GM23248 (cell line): ENCODE results near the gene CABP2. TPM values are rescaled to one million over a fixed set of nuclear protein-coding genes. Genes with fewer than 3 reads are reported as not detected.

Experiments
- DNase-seq: peaks from one replicate; pipeline ENCODE4 v3.0.0-alpha.2; 2015
- H2AFZ ChIP-seq: fragments of 200-600 bp; sonication (generic); 2 replicates; pipeline ENCODE4 v1.6.1; 2016; ENCODE audit warnings: antibody characterized with exemption
- H3F3A ChIP-seq: fragments of 200-600 bp; sonication (generic); 2 replicates; pipeline ENCODE4 v1.6.1; 2016; ENCODE audit warnings: mild to moderate bottlenecking, antibody characterized with exemption, mixed run types; ENCODE audit not compliant: insufficient read depth
- H3K27ac ChIP-seq: fragments of 200-600 bp; sonication (generic); 2 replicates; pipeline ENCODE4 v1.5.1; 2016; ENCODE audit warnings: mild to moderate bottlenecking
- H3K27me3 ChIP-seq: fragments of 200-600 bp; sonication (generic); replicated peaks from 2 replicates; pipeline ENCODE4 v1.6.1; 2016; ENCODE audit warnings: mild to moderate bottlenecking; ENCODE audit not compliant: insufficient read depth
- H3K36me3 ChIP-seq: fragments of 200-600 bp; sonication (generic); 2 replicates; pipeline ENCODE4 v1.6.1; 2016; ENCODE audit warnings: low read depth, mild to moderate bottlenecking
- H3K4me1 ChIP-seq: fragments of 200-600 bp; sonication (generic); 2 replicates; pipeline ENCODE4 v1.6.1; 2016; ENCODE audit warnings: mild to moderate bottlenecking; ENCODE audit not compliant: insufficient read depth
- H3K4me2 ChIP-seq: fragments of 200-600 bp; sonication (generic); one replicate; pipeline ENCODE4 v1.6.1; 2016; ENCODE audit warnings: mild to moderate bottlenecking; ENCODE audit not compliant: unreplicated experiment
- H3K4me3 ChIP-seq: fragments of 200-600 bp; sonication (generic); 2 replicates; pipeline ENCODE4 v1.5.1; 2016; ENCODE audit warnings: mild to moderate bottlenecking
- H3K79me2 ChIP-seq: fragments of 200-600 bp; sonication (generic); 2 replicates; pipeline ENCODE4 v1.6.1; 2016; ENCODE audit warnings: mild to moderate bottlenecking; ENCODE audit not compliant: insufficient read depth
- H3K9ac ChIP-seq: fragments of 200-600 bp; sonication (generic); 2 replicates; pipeline ENCODE4 v1.6.1; 2016; ENCODE audit warnings: mild to moderate bottlenecking
- H3K9me2 ChIP-seq: fragments of 200-600 bp; sonication (generic); 2 replicates; pipeline ENCODE4 v1.6.1; 2016; ENCODE audit warnings: mixed run types, mild to moderate bottlenecking, moderate library complexity; ENCODE audit not compliant: insufficient read depth
- H3K9me3 ChIP-seq: fragments of 200-600 bp; sonication (generic); one replicate; pipeline ENCODE4 v1.6.1; 2017; ENCODE audit warnings: low read depth
- H4K20me1 ChIP-seq: fragments of 200-600 bp; sonication (generic); 2 replicates; pipeline ENCODE4 v1.6.0; 2016; ENCODE audit not compliant: insufficient read depth
- EZH2 ChIP-seq: fragments of 200-600 bp; sonication (generic); IDR thresholded peaks from 2 replicates; pipeline ENCODE4 v1.6.1; 2018; ENCODE audit warnings: antibody characterized with exemption, mild to moderate bottlenecking; ENCODE audit not compliant: insufficient read depth, poor library complexity, severe bottlenecking
- EZH2phosphoT487 ChIP-seq: fragments of 200-600 bp; sonication (generic); IDR thresholded peaks from 2 replicates; pipeline ENCODE4 v1.6.1; 2018; ENCODE audit warnings: antibody characterized with exemption, moderate library complexity, mild to moderate bottlenecking, low read depth; ENCODE audit not compliant: insufficient read depth
- WGBS, 2 experiments: methylation state at CpG; one replicate each; pipeline ENCODE4 v1.1.6; 2015 to 2017; ENCODE audit warnings: low lambda C conversion rate in 2 of 2, low coverage in 1 of 2; ENCODE audit errors: missing lambda C conversion rate in 2 of 2; 5-methylcytosine and 5-hydroxymethylcytosine counted together
- in situ Hi-C: fragments of 300-500 bp; cut with MboI; formaldehyde crosslinking; loops from 2 replicates; pipeline ENCODE4 v1.15.0; 2020
- polyA plus RNA-seq: library from polyadenylated mRNA; unstranded; fragments of >200 nt; fragmentation: Nextera tagmentation; extraction: Ambion mirVana; gene quantifications from 2 replicates; pipeline ENCODE4 v1.2.1, GENCODE V29; 2016
- total RNA-seq: library from RNA; depleted of rRNA; stranded (reverse); fragments of >200 nt; shearing (Covaris generic); gene quantifications from 2 replicates; pipeline ENCODE4 v1.2.3, GENCODE V29; 2014

Gene CABP2
- total and polyA plus RNA-seq, 2 experiments from 2014 or later, result not detected

DNA sequence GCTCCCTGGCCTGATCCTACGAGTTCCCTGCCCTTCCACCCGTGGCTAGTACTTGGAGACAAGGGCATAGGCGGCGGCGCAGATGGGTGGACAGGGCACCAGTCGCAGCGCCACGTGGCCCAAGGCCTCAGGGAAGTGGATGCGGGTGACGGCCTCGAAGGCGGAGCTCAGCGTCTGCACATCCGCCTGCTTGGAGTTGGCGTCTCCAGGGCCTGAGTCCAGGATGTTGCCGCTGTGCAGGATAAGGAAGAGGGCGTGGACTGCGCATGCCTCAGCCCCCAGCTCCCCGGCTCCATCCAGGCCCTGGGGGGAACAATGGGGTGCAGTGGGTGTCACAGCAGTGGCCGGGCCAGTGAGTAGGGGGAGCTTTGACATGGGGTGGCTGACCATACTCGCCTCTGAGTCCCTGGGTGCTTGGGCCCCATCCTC is 24.7 kb downstream of the CABP2 start:
- WGBS, 2 experiments, result 93 to 95% methylated on average over 18 to 21 of the region's 21 CpGs
- Histone ChIP-seq H3K9me3 (no peaks in the 10 kb centered on the region), H2AFZ (no peak overlapping the region), H3K4me3 (no peak overlapping the region), H3K4me2 (no peak overlapping the region), H4K20me1 (no peaks in the 10 kb centered on the region), H3F3A (no peaks in the 10 kb centered on the region), H3K27me3 (no peaks in the 10 kb centered on the region), H3K27ac (no peak overlapping the region), H3K4me1 (no peaks in the 10 kb centered on the region), H3K9ac (no peak overlapping the region), H3K36me3 (no peaks in the 10 kb centered on the region), H3K9me2 (no peaks in the 10 kb centered on the region), H3K79me2 (no peaks in the 10 kb centered on the region)
- in situ Hi-C loops, result no loop called here
- TF ChIP-seq EZH2phosphoT487, result no peak
- no peak for TF ChIP-seq EZH2
- no peak for DNase-seq

DNA sequence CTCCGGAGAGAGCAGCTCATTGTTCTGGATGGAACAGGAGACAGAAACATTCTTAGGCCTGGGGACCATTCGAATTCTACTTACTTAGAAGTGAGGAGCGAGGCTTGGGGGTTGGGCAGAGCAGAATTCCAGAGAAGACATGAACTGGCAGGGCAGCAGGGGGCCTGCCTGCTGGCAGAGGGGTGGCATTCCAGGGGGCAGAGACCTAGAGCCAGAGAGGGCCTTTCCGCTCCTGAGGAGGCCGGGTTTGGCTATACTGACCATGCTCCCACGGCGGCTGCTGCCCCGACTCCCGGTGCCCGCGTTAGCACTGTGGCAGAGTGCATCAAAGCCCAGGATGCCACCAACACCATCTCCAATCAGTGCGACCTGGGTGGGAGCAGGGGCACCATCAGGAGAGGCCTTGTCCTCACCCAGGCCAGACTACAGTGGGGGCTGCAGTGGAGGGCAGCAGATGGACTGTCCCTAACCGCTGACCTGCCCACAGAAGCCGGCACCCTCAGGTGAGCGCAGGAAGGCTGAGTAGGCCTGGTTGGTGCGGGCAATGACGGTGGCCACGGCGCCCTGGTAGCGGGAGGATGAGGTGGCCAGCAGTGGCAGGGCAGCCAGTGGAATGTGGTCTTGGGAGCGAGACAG is 25.5 kb downstream of the CABP2 start:
- no peaks in the 10 kb centered on the region for H3K9me2 ChIP-seq
- TF ChIP-seq EZH2phosphoT487 (no peak), EZH2 (no peak)
- H3K36me3 ChIP-seq, result no peaks in the 10 kb centered on the region
- no peak overlapping the region for H2AFZ ChIP-seq
- no peak overlapping the region for H3K27ac ChIP-seq
- no peaks in the 10 kb centered on the region for H3K4me1 ChIP-seq
- no peak overlapping the region for H3K4me3 ChIP-seq
- no peaks in the 10 kb centered on the region for H4K20me1 ChIP-seq
- 95% methylated on average over 21 of the region's 21 CpGs for WGBS, 2 experiments
- H3K27me3 ChIP-seq, result no peaks in the 10 kb centered on the region
- no peak overlapping the region for H3K9ac ChIP-seq
- H3K79me2 ChIP-seq, result no peaks in the 10 kb centered on the region
- H3F3A ChIP-seq, result no peaks in the 10 kb centered on the region
- H3K9me3 ChIP-seq, result no peaks in the 10 kb centered on the region
- in situ Hi-C loops, result no loop called here
- DNase-seq, result no peak
- no peak overlapping the region for H3K4me2 ChIP-seq

DNA sequence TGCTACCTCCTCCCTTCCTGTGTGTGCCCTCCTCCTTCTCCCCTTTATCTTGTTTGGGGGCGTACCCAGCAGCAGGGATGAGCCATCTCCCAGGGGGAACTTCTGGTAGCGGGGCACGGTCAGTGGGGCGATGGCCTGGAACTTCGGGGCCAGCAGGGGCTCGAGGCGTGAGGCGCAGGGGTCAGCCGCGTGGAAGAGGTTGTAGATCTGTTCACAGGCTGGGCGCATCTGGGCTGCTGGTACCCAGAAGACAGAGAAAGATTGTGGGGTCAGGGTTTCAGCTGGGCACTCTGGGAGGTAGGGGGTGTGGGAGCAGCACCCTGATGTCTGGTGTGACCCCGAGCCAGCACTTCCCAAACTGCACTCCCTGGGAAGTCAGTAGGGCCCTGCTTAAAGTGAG is 27.1 kb downstream of the CABP2 start:
- in situ Hi-C loops, result no loop called here
- Histone ChIP-seq H3K4me2 (no peak overlapping the region), H4K20me1 (no peaks in the 10 kb centered on the region), H3K9me3 (no peaks in the 10 kb centered on the region), H3K36me3 (no peaks in the 10 kb centered on the region), H3K4me3 (no peak overlapping the region), H2AFZ (no peak overlapping the region), H3K4me1 (no peaks in the 10 kb centered on the region), H3F3A (no peaks in the 10 kb centered on the region), H3K9ac (no peak overlapping the region), H3K79me2 (no peaks in the 10 kb centered on the region), H3K27ac (no peak overlapping the region), H3K27me3 (no peaks in the 10 kb centered on the region), H3K9me2 (no peaks in the 10 kb centered on the region)
- TF ChIP-seq EZH2phosphoT487, result no peak
- no peak for TF ChIP-seq EZH2
- 96 to 98% methylated on average over 10 to 12 of the region's 12 CpGs for WGBS, 2 experiments
- DNase-seq, result no peak

DNA sequence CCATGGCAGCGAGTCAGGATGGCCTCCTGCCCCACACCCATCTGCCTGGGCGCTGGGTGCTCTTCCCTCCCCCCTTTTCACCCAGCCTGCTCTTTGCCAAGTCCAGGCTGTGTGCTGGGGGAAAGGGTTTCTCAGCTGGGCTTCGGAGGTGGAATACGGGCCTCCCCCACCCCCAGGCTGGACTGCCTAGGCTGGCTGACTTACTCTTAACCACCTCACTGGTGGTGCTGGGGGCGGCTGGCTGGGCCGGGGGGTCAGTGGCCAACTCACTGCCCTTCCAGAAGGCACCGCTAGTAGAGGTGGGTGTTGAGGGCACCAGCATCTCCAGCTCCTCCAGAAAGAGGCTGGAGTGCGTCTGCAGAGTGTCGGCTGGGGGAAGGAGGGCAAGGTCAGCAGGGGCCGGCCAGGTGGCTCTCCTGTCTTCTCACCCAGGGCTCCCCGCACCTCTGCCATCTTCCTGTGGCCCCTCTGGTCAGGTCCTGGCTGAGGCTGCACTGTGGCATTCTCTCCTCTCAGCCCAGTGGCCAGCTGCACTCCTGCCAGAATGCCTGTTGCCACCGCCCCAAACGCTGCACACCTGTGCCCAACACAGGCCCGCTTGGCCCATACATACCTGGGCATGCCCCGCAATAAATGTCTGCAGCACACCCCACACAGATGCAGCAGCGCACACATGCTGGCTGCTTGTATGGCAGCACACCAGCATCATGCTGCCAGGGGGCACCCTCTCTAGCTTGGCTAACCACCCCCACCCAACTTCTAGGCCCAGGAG is 27.8 kb downstream of the CABP2 start:
- Histone ChIP-seq H3K27me3 (no peaks in the 10 kb centered on the region), H3K9me3 (no peaks in the 10 kb centered on the region), H3F3A (no peaks in the 10 kb centered on the region), H3K4me3 (no peak overlapping the region), H2AFZ (no peak overlapping the region), H3K36me3 (no peaks in the 10 kb centered on the region), H3K9me2 (no peaks in the 10 kb centered on the region), H3K4me1 (no peaks in the 10 kb centered on the region), H3K27ac (no peak overlapping the region), H3K9ac (no peak overlapping the region), H3K4me2 (no peak overlapping the region), H3K79me2 (no peaks in the 10 kb centered on the region), H4K20me1 (no peaks in the 10 kb centered on the region)
- WGBS, 2 experiments, result 96 to 98% methylated on average over 15 to 16 of the region's 16 CpGs
- DNase-seq, result no peak
- in situ Hi-C loops, result no loop called here
- no peak for TF ChIP-seq EZH2
- no peak for TF ChIP-seq EZH2phosphoT487
